GM12892 (cell line): ENCODE results near the gene KIF3C. TPM values are rescaled to one million over a fixed set of nuclear protein-coding genes. Genes with fewer than 3 reads are reported as not detected.
A peak's percentile ranks its signal among the peaks of the same experiment; 100 is the strongest.
"Not testable (repeated sequence)": the region's sequence is repeated elsewhere in the genome, so short reads cannot be mapped to it uniquely, and the experiment has no call there.

Source experiments
- DNase-seq: peaks from one replicate; pipeline ENCODE4 v3.0.0; 2011; ENCODE audit not compliant: insufficient read length
- FAIRE-seq: peaks from 2 replicates; lab custom pipeline; 2011; peaks lifted over from hg19 to GRCh38; lab: Jason Lieb, UNC
- POLR2A ChIP-seq: IDR thresholded peaks from 2 replicates; pipeline ENCODE4 v1.6.1; 2011; ENCODE audit warnings: low read depth, low read length, control low read depth
- POLR2AphosphoS5 ChIP-seq: IDR thresholded peaks from 2 replicates; pipeline ENCODE4 v1.6.1; 2011; ENCODE audit warnings: low read depth, low read length, control low read depth
- TAF1 ChIP-seq: IDR thresholded peaks from 2 replicates; pipeline ENCODE4 v1.6.1; 2011; ENCODE audit warnings: low read depth, mild to moderate bottlenecking, control low read depth, low read length, borderline replicate concordance
- polyA plus RNA-seq: library from polyadenylated mRNA; unstranded; fragments of >200 nt; gene quantifications from one replicate; pipeline ENCODE4 v1.2.1, GENCODE V29; 2012; ENCODE audit warnings: missing spikeins, inconsistent platforms; ENCODE audit not compliant: missing spikeins

The KIF3C gene
- 1.4 TPM for polyA plus RNA-seq

GRCh38 chr2:25982273-25982967 lies at the start of gene KIF3C:
TSS of gene KIF3C (minus strand) at chr2:25982497. CDS start at chr2:25981917, 580 bp downstream.
- peak; percentile 77 for FAIRE-seq
- DNase-seq, result peak; percentile 78
- TF ChIP-seq POLR2A, result no peak
- no peak for TF ChIP-seq POLR2AphosphoS5
- TF ChIP-seq TAF1, result no peak

- FAIRE-seq, DNase-seq: not testable (repeated sequence)
Observed at GRCh38 chr2:26028083-26028482, 45.8 kb upstream of the KIF3C start.

GRCh38 chr2:26025509-26025908 lies 43.2 kb upstream of the KIF3C start:
- FAIRE-seq (no peak), DNase-seq (no peak)
- TF ChIP-seq TAF1, result no peak
- no peak for TF ChIP-seq POLR2A
- TF ChIP-seq POLR2AphosphoS5, result no peak

GRCh38 chr2:26024260-26024659 lies 42.0 kb upstream of the KIF3C start:
- TF ChIP-seq TAF1, result no peak
- TF ChIP-seq POLR2AphosphoS5, result no peak
- no peak for TF ChIP-seq POLR2A
- no peak for DNase-seq
- FAIRE-seq, result no peak

GRCh38 chr2:26020231-26020640 lies 37.9 kb upstream of the KIF3C start:
- DNase-seq (no peak), FAIRE-seq (no peak)

GRCh38 chr2:26018184-26019055 lies 36.1 kb upstream of the KIF3C start:
- no peak for DNase-seq
- no peak for FAIRE-seq
- TF ChIP-seq POLR2A, result no peak
- TF ChIP-seq TAF1, result no peak
- TF ChIP-seq POLR2AphosphoS5, result no peak

More at GRCh38 chr2:26020231-26020640, 37.9 kb upstream of the KIF3C start:
- no peak for TF ChIP-seq TAF1
- no peak for TF ChIP-seq POLR2AphosphoS5
- no peak for TF ChIP-seq POLR2A

GRCh38 chr2:26017464-26018183 lies 35.3 kb upstream of the KIF3C start:
- DNase-seq (no peak), FAIRE-seq (no peak)

GRCh38 chr2:26016706-26017045 lies 34.4 kb upstream of the KIF3C start:
- DNase-seq, FAIRE-seq: not testable (repeated sequence)

More at GRCh38 chr2:26017464-26018183, 35.3 kb upstream of the KIF3C start:
- no peak for TF ChIP-seq POLR2AphosphoS5
- no peak for TF ChIP-seq TAF1
- no peak for TF ChIP-seq POLR2A

GRCh38 chr2:26016012-26016705 lies 33.9 kb upstream of the KIF3C start:
- FAIRE-seq (no peak), DNase-seq (no peak)
- no peak for TF ChIP-seq TAF1
- TF ChIP-seq POLR2AphosphoS5, result no peak
- no peak for TF ChIP-seq POLR2A

GRCh38 chr2:26013668-26014067 lies 31.4 kb upstream of the KIF3C start:
- DNase-seq (no peak), FAIRE-seq (no peak)
- no peak for TF ChIP-seq POLR2A
- TF ChIP-seq TAF1, result no peak
- no peak for TF ChIP-seq POLR2AphosphoS5

GRCh38 chr2:26011990-26012856 lies 29.9 kb upstream of the KIF3C start:
- no peak for DNase-seq
- no peak for FAIRE-seq
- TF ChIP-seq POLR2A (no peak), TAF1 (no peak), POLR2AphosphoS5 (no peak)
